Upper lobe of right lung (tissue), 1 donor: ENCODE results near the gene ZNF674. TPM values are rescaled to one million over a fixed set of nuclear protein-coding genes. Genes with fewer than 3 reads are reported as not detected.
"Not testable (repeated sequence)": the region's sequence is repeated elsewhere in the genome, so short reads cannot be mapped to it uniquely, and the experiment has no call there.

Experiments
- ATAC-seq: fragments of 200-7000 bp; cut with Tn5 transposase; one replicate; pipeline ENCODE4 v1.9.1; 2020; ENCODE audit warnings: mild to moderate bottlenecking, moderate library complexity
- DNase-seq: peaks from one replicate; pipeline ENCODE4 v3.0.0-alpha.2; 2020
- H3K27ac ChIP-seq: fragments of 200-600 bp; one replicate; pipeline ENCODE4 v1.8.0; 2022
- H3K27me3 ChIP-seq: fragments of 200-600 bp; one replicate; pipeline ENCODE4 v1.8.0; 2022; ENCODE audit warnings: mild to moderate bottlenecking
- H3K36me3 ChIP-seq: fragments of 200-600 bp; one replicate; pipeline ENCODE4 v1.8.0; 2022
- H3K4me1 ChIP-seq: fragments of 200-600 bp; one replicate; pipeline ENCODE4 v1.8.0; 2022
- H3K4me3 ChIP-seq: fragments of 200-600 bp; one replicate; pipeline ENCODE4 v1.8.0; 2022; ENCODE audit warnings: mild to moderate bottlenecking
- H3K9me3 ChIP-seq: fragments of 200-600 bp; one replicate; pipeline ENCODE4 v1.8.0; 2022
- intact Hi-C: fragments of 100-400 bp; cut with DNase I; formaldehyde crosslinking; loops from one replicate; pipeline ENCODE4 v1.11.0; 2022
- total RNA-seq: library from RNA; stranded (reverse); fragmentation: NEBNext Ultra II Directional; extraction: Animal tissue kit (Norgen Biotek cat#: 25700); gene quantifications from one replicate; pipeline ENCODE4 v1.2.1, GENCODE V29; 2021
- TF ChIP-seq, protein P1 (sequence below): fragments of 200-600 bp; IDR thresholded peaks from one replicate; pipeline ENCODE4 v1.8.0; 2022; ENCODE audit warnings: antibody characterized with exemption
- donor health status: DM: no; HTN: yes; CAD: no; lungs with severe emphysema.

The ZNF674 gene
- total RNA-seq, 1 donor from 2014 or later: 5.9 TPM

DNA sequence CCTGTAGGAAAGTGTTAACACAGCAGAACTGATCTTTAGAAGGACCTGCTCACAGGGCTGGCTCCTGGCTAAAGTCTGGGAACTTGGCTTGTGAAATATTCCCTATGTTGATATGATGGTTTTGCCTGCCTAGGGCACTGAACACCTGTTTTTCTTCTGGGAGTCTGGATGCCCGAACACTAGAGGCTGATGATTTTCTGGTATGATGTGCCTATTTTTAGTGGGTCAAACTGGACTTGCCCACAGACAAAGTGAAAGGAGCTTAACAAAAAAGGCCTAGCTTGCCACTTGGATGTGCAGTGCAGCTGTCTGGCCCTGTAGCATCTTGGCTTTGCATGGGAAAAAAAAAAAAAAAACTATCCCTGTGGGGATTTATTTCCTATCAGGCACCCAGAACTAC, 39.1 kb downstream of the ZNF674 start:
- Histone ChIP-seq H3K27ac (no peak overlapping the region), H3K27me3 (no peaks in the 10 kb centered on the region), H3K9me3 (peaks cover 7% of the 10 kb centered on the region), H3K4me1 (no peaks in the 10 kb centered on the region), H3K36me3 (no peaks in the 10 kb centered on the region), H3K4me3 (no peak overlapping the region)
- DNase-seq (no peak), ATAC-seq (no peak)
- intact Hi-C loops: no loop called here
- TF ChIP-seq, protein P1, sequence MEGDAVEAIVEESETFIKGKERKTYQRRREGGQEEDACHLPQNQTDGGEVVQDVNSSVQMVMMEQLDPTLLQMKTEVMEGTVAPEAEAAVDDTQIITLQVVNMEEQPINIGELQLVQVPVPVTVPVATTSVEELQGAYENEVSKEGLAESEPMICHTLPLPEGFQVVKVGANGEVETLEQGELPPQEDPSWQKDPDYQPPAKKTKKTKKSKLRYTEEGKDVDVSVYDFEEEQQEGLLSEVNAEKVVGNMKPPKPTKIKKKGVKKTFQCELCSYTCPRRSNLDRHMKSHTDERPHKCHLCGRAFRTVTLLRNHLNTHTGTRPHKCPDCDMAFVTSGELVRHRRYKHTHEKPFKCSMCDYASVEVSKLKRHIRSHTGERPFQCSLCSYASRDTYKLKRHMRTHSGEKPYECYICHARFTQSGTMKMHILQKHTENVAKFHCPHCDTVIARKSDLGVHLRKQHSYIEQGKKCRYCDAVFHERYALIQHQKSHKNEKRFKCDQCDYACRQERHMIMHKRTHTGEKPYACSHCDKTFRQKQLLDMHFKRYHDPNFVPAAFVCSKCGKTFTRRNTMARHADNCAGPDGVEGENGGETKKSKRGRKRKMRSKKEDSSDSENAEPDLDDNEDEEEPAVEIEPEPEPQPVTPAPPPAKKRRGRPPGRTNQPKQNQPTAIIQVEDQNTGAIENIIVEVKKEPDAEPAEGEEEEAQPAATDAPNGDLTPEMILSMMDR: no peak

DNA sequence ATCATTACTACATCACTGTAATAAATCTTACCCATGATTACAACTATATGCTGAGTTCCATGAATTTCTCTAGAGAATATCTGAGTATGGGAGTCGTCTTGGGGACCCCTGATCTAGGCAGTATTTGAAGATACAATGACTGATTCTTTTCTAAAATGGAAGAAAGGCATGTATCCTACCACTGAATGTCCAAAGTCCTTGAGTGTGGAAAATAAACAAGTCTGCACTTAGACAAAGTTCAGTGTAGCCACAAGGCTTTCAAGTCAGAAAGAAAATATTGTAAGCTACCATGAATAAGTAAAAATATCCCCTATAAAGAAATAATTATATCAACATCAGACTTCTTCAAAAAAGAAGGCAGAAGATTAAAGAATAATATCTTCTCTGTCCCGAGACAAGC, 42.4 kb downstream of the ZNF674 start:
- Histone ChIP-seq H3K27ac (no peak overlapping the region), H3K9me3 (peaks cover 8% of the 10 kb centered on the region), H3K36me3 (no peaks in the 10 kb centered on the region), H3K27me3 (no peaks in the 10 kb centered on the region), H3K4me1 (no peaks in the 10 kb centered on the region), H3K4me3 (no peak overlapping the region)
- DNase-seq (no peak), ATAC-seq (no peak)
- intact Hi-C loops: no loop called here
- TF ChIP-seq, protein P1: no peak

DNA sequence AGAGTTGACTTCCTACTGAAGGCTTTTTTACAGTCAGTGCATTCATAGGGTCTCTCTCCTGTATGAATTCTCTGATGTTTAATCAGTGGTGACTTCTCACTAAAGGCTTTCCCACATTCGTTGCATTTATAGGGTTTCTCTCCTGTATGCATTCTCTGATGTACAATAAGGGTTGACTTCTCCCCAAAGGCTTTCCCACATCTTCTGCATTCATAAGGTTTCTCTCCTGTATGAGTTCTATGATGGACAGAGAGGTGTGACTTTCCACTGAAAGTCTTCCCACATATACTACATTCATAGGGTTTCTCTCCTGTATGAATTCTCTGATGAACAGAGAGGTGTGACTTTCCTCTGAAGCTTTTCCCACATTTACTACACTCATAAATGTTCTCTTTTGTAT, 45.2 kb downstream of the ZNF674 start:
- intact Hi-C loops: no loop called here
- ATAC-seq: no peak
- no peaks in the 10 kb centered on the region for H3K36me3 ChIP-seq
- DNase-seq: no peak
- H3K27me3 ChIP-seq: no peaks in the 10 kb centered on the region
- peaks cover 8% of the 10 kb centered on the region for H3K9me3 ChIP-seq
- TF ChIP-seq, protein P1: no peak
- H3K27ac ChIP-seq: no peak overlapping the region
- no peaks in the 10 kb centered on the region for H3K4me1 ChIP-seq
- H3K4me3 ChIP-seq: no peak overlapping the region

DNA sequence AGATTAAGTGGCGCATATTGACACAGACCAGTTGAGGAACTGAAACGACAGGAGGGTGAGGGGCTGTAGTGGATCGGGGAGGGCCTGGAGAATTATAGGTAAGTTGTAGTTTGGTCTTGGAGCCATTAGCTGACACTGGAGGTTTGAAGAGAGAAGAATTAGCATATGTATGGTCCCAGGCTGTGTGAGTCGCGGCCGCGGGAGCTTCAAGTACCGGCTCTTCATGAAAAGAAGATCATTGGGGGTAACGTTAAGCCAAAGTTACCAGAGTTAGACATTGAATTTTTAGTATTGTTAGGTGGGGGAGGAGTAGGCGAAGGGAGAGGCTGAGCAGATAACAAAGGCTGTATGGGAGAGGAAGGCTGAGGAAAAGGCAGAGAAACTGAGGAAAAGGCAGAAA, 56.5 kb downstream of the ZNF674 start:
- intact Hi-C loops: no loop called here
- no peaks in the 10 kb centered on the region for H3K9me3 ChIP-seq
- ATAC-seq: no peak
- H3K27ac ChIP-seq: no peak overlapping the region
- no peaks in the 10 kb centered on the region for H3K4me1 ChIP-seq
- no peak for DNase-seq
- H3K27me3 ChIP-seq: no peaks in the 10 kb centered on the region
- TF ChIP-seq, protein P1: no peak
- H3K36me3 ChIP-seq: no peaks in the 10 kb centered on the region
- no peak overlapping the region for H3K4me3 ChIP-seq

DNA sequence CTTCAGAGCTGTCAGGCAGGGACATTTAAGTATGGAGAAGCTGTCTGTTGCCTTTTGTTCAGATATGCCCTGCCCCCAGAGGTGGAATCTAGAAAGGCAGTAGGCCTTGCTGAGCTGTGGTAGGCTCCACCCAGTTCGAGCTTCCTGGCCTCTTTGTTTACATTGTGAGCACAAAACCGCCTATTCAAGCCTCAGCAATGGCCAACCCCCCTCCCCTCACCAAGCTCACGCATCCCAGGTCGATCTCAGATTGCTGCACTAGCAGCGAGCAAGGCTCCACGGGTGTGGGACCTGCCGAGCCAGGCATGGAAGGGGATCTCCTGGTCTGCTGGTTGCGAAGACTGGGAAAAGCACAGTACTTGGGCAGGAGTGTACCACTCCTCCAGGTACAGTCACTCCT, 59.3 kb downstream of the ZNF674 start:
- no peaks in the 10 kb centered on the region for H3K36me3 ChIP-seq

DNA sequence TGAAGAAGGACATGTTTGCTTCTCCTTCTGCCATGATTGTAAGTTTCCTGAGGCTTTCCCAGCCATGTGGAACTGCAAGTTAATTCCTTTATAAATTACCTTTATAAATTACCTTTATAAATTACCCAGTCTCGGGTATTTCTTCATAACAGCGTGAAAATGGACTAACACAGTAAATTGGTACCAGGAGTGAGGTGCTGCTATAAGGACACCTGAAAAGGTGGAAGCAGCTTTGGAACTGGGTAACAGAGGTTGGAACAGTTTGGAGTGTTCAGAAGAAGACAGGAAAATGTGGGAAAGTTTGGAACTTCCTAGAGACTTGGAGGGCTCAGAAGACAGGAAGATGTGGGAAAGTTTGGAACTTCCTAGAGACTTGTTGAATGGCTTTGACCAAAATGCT, 66.6 kb downstream of the ZNF674 start:
- intact Hi-C loops, H3K9me3 ChIP-seq, H3K27me3 ChIP-seq, ATAC-seq, H3K27ac ChIP-seq, H3K4me3 ChIP-seq, DNase-seq, H3K36me3 ChIP-seq, H3K4me1 ChIP-seq: not testable (repeated sequence)

More for the DNA sequence above, 59.3 kb downstream of the ZNF674 start:
- TF ChIP-seq, protein P1: no peak
- Histone ChIP-seq H3K4me1 (no peaks in the 10 kb centered on the region), H3K27ac (no peak overlapping the region), H3K4me3 (no peak overlapping the region), H3K9me3 (no peaks in the 10 kb centered on the region), H3K27me3 (no peaks in the 10 kb centered on the region)
- intact Hi-C loops: no loop called here
- no peak for ATAC-seq
- DNase-seq: no peak
